ENCODE data around the gene SLC2A9.

DNA sequence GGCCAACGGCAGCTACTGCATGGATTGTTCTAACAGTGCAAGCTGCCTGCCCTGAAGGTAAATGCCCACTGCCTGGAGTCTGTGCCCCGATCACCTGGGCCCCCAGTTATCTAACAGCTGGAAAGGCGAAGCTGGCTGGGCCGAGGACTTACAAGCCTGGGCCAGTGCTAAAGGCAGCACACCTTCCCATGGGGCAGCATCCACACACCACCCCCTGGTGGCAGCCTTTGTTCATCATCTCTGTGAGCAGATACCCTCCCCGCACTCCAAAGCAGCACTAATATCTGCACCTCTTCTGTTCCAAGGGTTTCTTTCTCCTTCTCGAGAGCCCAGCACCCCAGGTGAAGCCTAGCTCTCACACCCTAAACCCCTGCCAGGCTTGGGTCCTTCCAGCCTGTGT lies 7.6 kb downstream of the SLC2A9 start:
- peak; percentile 12 for TF ChIP-seq CTCF (IDR thresholded peaks at IDR 0.05; ENCODE audit: insufficient read depth, low read depth, low read length)
- TF ChIP-seq EZH2 (IDR thresholded peaks at IDR 0.05; ENCODE audit: insufficient read depth, low read length), result no peak

All from astrocyte (in vitro differentiated cells and primary cell).